ENCODE results near the gene FARP1. TPM values are rescaled to one million over a fixed set of nuclear protein-coding genes. Genes with fewer than 3 reads are reported as not detected.

FARP1 gene
- polyA plus RNA-seq, 4 donors: 244 to 270 (median 266) TPM

- no peak for DNase-seq (ENCODE audit: low read depth in 4 of 4, low spot score in 3 of 4)
Observed at GRCh38 chr13:98172590-98173422, 29.9 kb downstream of the FARP1 start.

GRCh38 chr13:98173431-98174152 lies 30.7 kb downstream of the FARP1 start:
- no peak for DNase-seq (ENCODE audit: low read depth in 4 of 4, low spot score in 3 of 4)

GRCh38 chr13:98174307-98174706 lies 31.4 kb downstream of the FARP1 start:
- no peak for DNase-seq (ENCODE audit: low read depth in 4 of 4, low spot score in 3 of 4)

- no peak for DNase-seq (ENCODE audit: low read depth in 4 of 4, low spot score in 3 of 4)
Observed at GRCh38 chr13:98175043-98175442, 32.1 kb downstream of the FARP1 start.

GRCh38 chr13:98175823-98176222 lies 32.9 kb downstream of the FARP1 start:
- no peak for DNase-seq (ENCODE audit: low read depth in 4 of 4, low spot score in 3 of 4)

- DNase-seq (ENCODE audit: low read depth in 4 of 4, low spot score in 3 of 4): no peak
Observed at GRCh38 chr13:98176777-98177608, 34.1 kb downstream of the FARP1 start, which contains the start of gene RNF113B. Gene RNF113B (minus strand): TSS chr13:98177269. CDS start chr13:98177236, 33 bp downstream.

GRCh38 chr13:98180092-98180491 lies 37.2 kb downstream of the FARP1 start:
- no peak for DNase-seq (ENCODE audit: low read depth in 4 of 4, low spot score in 3 of 4)

GRCh38 chr13:98181111-98181815 lies 38.4 kb downstream of the FARP1 start:
- DNase-seq (ENCODE audit: low read depth in 4 of 4, low spot score in 3 of 4): no peak

GRCh38 chr13:98182153-98182552 lies 39.3 kb downstream of the FARP1 start:
- no peak for DNase-seq (ENCODE audit: low read depth in 4 of 4, low spot score in 3 of 4)

GRCh38 chr13:98182589-98182988 lies 39.7 kb downstream of the FARP1 start:
- DNase-seq (ENCODE audit: low read depth in 4 of 4, low spot score in 3 of 4): no peak

GRCh38 chr13:98184792-98185191 lies 41.9 kb downstream of the FARP1 start:
- no peak for DNase-seq (ENCODE audit: low read depth in 4 of 4, low spot score in 3 of 4)

GRCh38 chr13:98187155-98187964 lies 44.5 kb downstream of the FARP1 start:
- no peak for DNase-seq (ENCODE audit: low read depth in 4 of 4, low spot score in 3 of 4)

GRCh38 chr13:98187965-98188261 lies 45.0 kb downstream of the FARP1 start:
- no peak for DNase-seq (ENCODE audit: low read depth in 4 of 4, low spot score in 3 of 4)

GRCh38 chr13:98188544-98189166 lies 45.8 kb downstream of the FARP1 start:
- no peak for DNase-seq (ENCODE audit: low read depth in 4 of 4, low spot score in 3 of 4)

- DNase-seq (ENCODE audit: low read depth in 4 of 4, low spot score in 3 of 4): no peak
Observed at GRCh38 chr13:98189841-98190505, 47.1 kb downstream of the FARP1 start.

- no peak for DNase-seq (ENCODE audit: low read depth in 4 of 4, low spot score in 3 of 4)
Observed at GRCh38 chr13:98190889-98191444, 48.1 kb downstream of the FARP1 start.

- DNase-seq (ENCODE audit: low read depth in 4 of 4, low spot score in 3 of 4): no peak
Observed at GRCh38 chr13:98192008-98192407, 49.1 kb downstream of the FARP1 start.

- DNase-seq (ENCODE audit: low read depth in 4 of 4, low spot score in 3 of 4): no peak
Observed at GRCh38 chr13:98195054-98195791, 52.3 kb downstream of the FARP1 start.

All from right renal pelvis (tissue), 4 donors.